ENCODE data around the gene LRIT3. TPM values are rescaled to one million over a fixed set of nuclear protein-coding genes. Genes with fewer than 3 reads are reported as not detected.

Gene LRIT3
- total and polyA plus RNA-seq, 2 of the 4 experiments (the other 2 are of a cell fraction) = 0.02 TPM; not detected in 1

DNA sequence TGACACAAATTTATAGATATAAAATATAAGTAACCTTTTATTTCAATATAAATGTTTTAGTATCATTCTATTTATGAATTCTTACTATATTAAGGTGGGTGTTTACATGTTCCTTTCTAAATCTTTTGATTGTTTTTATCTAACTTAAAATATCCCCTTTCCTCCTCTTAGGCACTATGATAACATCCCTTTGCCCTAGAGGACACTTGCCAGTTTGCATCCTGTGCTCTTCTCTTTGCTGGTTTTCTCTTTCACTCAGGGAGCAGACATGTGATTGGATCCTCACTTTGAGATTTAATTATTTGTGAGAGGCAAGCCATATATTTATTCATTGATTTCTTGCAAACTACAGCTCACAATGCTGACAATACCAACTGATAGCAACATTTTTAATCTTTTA lies 16.2 kb downstream of the LRIT3 start:
- no peaks in the 10 kb centered on the region for H3K9me1 ChIP-seq (ENCODE audit: insufficient read depth, low read length)
- no peak overlapping the region for H2BK20ac ChIP-seq (ENCODE audit: low read depth, low read length)
- H3K4me1 ChIP-seq (ENCODE audit: control insufficient read depth, insufficient read depth, low read length) = no peaks in the 10 kb centered on the region
- H2AK5ac ChIP-seq (ENCODE audit: low read depth, low read length) = no peak overlapping the region
- no peak overlapping the region for H2AK9ac ChIP-seq (replicated peaks; ENCODE audit: low read depth, low read length, poor library complexity)
- H2AFZ ChIP-seq (replicated peaks; ENCODE audit: low read length, poor library complexity) = no peak overlapping the region
- H3K18ac ChIP-seq (ENCODE audit: low read depth, low read length) = no peak overlapping the region
- no peaks in the 10 kb centered on the region for H4K20me1 ChIP-seq (ENCODE audit: insufficient read depth, low read length)
- H3K27me3 ChIP-seq (ENCODE audit: control insufficient read depth, insufficient read depth, low read length) = no peaks in the 10 kb centered on the region
- no peak overlapping the region for H2BK120ac ChIP-seq (ENCODE audit: low read depth, low read length)
- H3K4ac ChIP-seq (ENCODE audit: low read depth, low read length) = no peak overlapping the region
- intact Hi-C loops (cut with micrococcal nuclease) = no loop called here
- no peaks in the 10 kb centered on the region for H3K9me3 ChIP-seq (ENCODE audit: control insufficient read depth, insufficient read depth, low read length)
- BruUV-seq (replicated peaks) = no TSS peak
- H4K5ac ChIP-seq (ENCODE audit: low read depth, low read length) = no peak overlapping the region
- no peak for DNase-seq
- CTCF ChIA-PET = no interaction called here
- in situ Hi-C loops (cut with MboI; ENCODE audit: low sequenced_read_pairs) = no loop called here
- H3K79me1 ChIP-seq (ENCODE audit: low read depth in 1 of 2, low read length in 2 of 2) = no peaks in the 10 kb centered on the region
- H3K14ac ChIP-seq (replicated peaks; ENCODE audit: low read depth, low read length) = no peak overlapping the region
- no peak overlapping the region for H2BK5ac ChIP-seq (ENCODE audit: low read depth, low read length, poor library complexity, severe bottlenecking)
- POLR2A ChIA-PET (ENCODE audit: unreplicated experiment) = no interaction called here
- TF ChIP-seq SMC3 (IDR thresholded peaks at IDR 0.05; ENCODE audit: low read depth, low read length) (no peak), CEBPB (IDR thresholded peaks at IDR 0.05; ENCODE audit: low read depth, low read length) (no peak), MAZ (IDR thresholded peaks at IDR 0.05; ENCODE audit: borderline replicate concordance, low read depth, low read length) (no peak), MXI1 (IDR thresholded peaks at IDR 0.05; ENCODE audit: borderline replicate concordance, low read depth, low read length) (no peak), RFX5 (IDR thresholded peaks at IDR 0.05; ENCODE audit: low read depth, low read length) (no peak), CHD1 (IDR thresholded peaks at IDR 0.05; ENCODE audit: low read depth, low read length) (no peak), RCOR1 (IDR thresholded peaks at IDR 0.05; ENCODE audit: insufficient replicate concordance, low read length) (no peak), BHLHE40 (IDR thresholded peaks at IDR 0.05; ENCODE audit: low read depth, low read length) (no peak), NFE2L2 (IDR thresholded peaks at IDR 0.05; ENCODE audit: low read depth, low read length) (no peak), POLR2A (IDR thresholded peaks at IDR 0.05; ENCODE audit: low read depth, low read length) (no peak), FOS (IDR thresholded peaks at IDR 0.05; ENCODE audit: low read depth, low read length) (no peak), MAFK (IDR thresholded peaks at IDR 0.05; ENCODE audit: low read depth, low read length) (no peak), RAD21 (IDR thresholded peaks at IDR 0.05; ENCODE audit: low read length) (no peak)
- TF ChIP-seq, protein P1, sequence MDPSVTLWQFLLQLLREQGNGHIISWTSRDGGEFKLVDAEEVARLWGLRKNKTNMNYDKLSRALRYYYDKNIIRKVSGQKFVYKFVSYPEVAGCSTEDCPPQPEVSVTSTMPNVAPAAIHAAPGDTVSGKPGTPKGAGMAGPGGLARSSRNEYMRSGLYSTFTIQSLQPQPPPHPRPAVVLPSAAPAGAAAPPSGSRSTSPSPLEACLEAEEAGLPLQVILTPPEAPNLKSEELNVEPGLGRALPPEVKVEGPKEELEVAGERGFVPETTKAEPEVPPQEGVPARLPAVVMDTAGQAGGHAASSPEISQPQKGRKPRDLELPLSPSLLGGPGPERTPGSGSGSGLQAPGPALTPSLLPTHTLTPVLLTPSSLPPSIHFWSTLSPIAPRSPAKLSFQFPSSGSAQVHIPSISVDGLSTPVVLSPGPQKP (IDR thresholded peaks at IDR 0.05; ENCODE audit: borderline replicate concordance, low read depth, low read length) = no peak
- TF ChIP-seq, protein P2, sequence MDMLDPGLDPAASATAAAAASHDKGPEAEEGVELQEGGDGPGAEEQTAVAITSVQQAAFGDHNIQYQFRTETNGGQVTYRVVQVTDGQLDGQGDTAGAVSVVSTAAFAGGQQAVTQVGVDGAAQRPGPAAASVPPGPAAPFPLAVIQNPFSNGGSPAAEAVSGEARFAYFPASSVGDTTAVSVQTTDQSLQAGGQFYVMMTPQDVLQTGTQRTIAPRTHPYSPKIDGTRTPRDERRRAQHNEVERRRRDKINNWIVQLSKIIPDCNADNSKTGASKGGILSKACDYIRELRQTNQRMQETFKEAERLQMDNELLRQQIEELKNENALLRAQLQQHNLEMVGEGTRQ (IDR thresholded peaks at IDR 0.05; ENCODE audit: low read depth, low read length) = no peak
- TF ChIP-seq, protein P3, sequence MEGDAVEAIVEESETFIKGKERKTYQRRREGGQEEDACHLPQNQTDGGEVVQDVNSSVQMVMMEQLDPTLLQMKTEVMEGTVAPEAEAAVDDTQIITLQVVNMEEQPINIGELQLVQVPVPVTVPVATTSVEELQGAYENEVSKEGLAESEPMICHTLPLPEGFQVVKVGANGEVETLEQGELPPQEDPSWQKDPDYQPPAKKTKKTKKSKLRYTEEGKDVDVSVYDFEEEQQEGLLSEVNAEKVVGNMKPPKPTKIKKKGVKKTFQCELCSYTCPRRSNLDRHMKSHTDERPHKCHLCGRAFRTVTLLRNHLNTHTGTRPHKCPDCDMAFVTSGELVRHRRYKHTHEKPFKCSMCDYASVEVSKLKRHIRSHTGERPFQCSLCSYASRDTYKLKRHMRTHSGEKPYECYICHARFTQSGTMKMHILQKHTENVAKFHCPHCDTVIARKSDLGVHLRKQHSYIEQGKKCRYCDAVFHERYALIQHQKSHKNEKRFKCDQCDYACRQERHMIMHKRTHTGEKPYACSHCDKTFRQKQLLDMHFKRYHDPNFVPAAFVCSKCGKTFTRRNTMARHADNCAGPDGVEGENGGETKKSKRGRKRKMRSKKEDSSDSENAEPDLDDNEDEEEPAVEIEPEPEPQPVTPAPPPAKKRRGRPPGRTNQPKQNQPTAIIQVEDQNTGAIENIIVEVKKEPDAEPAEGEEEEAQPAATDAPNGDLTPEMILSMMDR (conservative IDR thresholded peaks at IDR 0.05; ENCODE audit: low read depth, low read length) = no peak
- H3K4me3 ChIP-seq (ENCODE audit: insufficient read depth, low read depth, low read length) = no peak overlapping the region
- dilution Hi-C loops (cut with HindIII; ENCODE audit: low sequenced_read_pairs, unreplicated experiment) = no loop called here
- no peak overlapping the region for H3K56ac ChIP-seq (ENCODE audit: extremely low read depth, insufficient read depth, low read length)
- no peak overlapping the region for H2BK15ac ChIP-seq (ENCODE audit: low read depth, low read length)
- H3K4me2 ChIP-seq (ENCODE audit: low read depth, low read length) = no peak overlapping the region
- no peak for ATAC-seq (ENCODE audit: low read depth)
- H3K36me3 ChIP-seq (ENCODE audit: control insufficient read depth, insufficient read depth, low read length) = no peaks in the 10 kb centered on the region
- no peak overlapping the region for H3K27ac ChIP-seq (ENCODE audit: insufficient read depth, low read length)
- H3K23ac ChIP-seq (ENCODE audit: low read depth, low read length) = no peak overlapping the region
- no peak overlapping the region for H4K91ac ChIP-seq (ENCODE audit: insufficient read depth, low read depth, low read length)
- no peak overlapping the region for H4K8ac ChIP-seq (ENCODE audit: low read depth in 2 of 2, low read length in 2 of 2)
- H3K9ac ChIP-seq (ENCODE audit: low read depth, low read length) = no peak overlapping the region
